ENCODE data around the gene RPS5.
"Not testable (repeated sequence)": the region's sequence is repeated elsewhere in the genome, so short reads cannot be mapped to it uniquely, and the experiment has no call there.

RPS5 gene

GRCh38 chr19:58385891-58386575 is 1.0 kb upstream of the RPS5 start:
- no peak for DNase-seq

DNA sequence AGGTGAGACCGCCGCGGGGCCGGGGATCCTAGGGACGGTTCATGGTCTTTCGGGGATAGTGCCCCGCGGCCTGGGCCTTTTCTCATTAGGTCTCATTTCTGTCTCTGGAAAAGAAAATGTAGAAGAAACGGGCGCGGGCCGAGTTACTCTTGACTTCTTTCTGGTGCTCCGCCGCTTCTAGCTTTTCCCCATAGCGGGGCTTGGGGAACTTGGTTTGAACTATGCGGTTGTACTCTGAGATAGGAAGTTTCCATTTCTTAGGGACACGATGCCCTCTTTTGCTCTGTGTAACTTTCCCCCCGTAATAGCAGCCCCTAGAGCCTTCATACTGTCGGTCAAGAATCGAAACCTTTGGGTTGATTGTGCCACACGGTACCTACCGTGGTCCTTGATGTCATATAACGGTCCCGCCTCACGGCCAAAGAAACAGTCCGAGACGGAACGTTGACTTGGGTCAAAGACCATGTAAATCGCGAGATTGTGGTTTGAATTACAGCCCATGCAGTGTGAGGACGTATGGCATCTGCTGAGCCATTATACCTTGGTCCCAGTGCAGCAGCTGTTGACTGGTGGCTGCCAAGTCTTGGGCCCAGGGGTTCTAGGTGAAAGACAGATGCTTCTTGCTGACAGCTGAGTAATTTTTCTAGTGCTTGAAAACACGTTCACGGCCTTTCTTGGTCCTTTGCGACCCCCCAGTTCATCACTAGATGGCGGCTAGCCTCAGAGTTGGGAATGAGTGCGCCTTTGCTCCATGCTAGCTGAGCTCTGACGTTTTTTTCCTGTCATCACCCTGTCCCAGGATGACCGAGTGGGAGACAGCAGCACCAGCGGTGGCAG is 487 bp downstream of the RPS5 start:
- peak in 1 of 4 experiments; percentile 9 for DNase-seq

GRCh38 chr19:58388175-58388526 is 1.1 kb downstream of the RPS5 start:
- peak in 1 of 4 experiments; percentile 2 for DNase-seq

- DNase-seq = no peak
Measured at GRCh38 chr19:58392945-58393724, 6.1 kb downstream of the RPS5 start.

GRCh38 chr19:58393725-58394033 is 6.6 kb downstream of the RPS5 start:
- no peak for DNase-seq

DNA sequence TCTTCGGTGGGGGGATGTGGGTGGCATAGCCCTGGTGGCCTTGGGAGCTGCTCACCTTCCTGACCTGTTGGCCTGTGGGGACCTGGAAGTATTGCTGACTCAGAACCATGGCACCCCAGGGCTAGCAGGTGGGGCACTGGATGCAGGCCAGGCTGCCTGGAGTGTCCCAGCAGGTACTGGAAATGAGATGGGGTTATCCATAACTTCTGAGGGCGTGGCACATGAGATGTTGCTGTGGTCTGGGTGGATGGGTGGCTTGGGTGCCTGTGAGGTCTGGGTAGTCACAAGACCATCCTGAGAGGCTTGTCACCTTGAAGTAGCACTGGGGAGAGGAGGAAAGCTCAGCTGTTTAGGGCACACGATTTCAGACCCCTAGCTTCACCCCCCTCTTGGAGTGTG is 7.8 kb downstream of the RPS5 start:
- DNase-seq = peak in 1 of 4 experiments; percentile 1

DNA sequence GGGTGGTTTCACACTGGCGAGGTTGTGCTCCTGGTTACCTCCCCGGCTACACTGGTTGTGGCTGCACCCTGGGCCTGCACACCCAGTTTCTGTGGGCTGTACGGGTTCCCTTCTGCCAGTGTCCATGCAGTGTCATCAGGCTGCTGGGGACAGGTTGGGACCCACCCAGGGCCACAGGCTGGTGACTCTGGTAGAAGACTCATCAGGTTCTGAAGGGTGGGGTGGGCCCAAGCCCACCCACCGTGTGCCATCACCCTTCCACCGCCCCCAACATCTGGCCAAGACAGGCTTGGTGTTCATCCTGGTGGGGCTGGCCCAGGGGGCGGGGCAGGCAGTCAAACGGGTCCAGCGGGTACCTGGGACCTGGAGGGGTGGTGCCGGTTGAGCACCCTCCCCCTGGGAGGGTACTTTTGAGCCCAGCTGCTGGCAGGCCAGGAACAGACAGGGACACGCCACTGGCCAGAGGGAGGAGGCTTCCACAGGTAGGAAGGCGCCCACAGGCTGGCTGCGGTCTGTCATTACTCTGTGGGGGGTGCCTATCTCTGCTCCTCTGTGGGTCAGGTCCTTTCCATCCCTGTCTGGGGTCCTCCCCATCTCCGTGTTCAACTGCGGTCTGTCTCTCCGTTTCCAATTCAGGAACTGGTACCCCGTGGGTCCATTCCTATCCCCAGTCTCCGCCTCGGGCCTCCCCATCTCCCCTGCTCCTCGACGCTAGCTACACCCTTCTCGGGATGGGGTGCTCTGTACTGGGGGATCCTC is 8.3 kb downstream of the RPS5 start, which contains the start of gene RNF225:
Gene RNF225 (plus strand): TSS at position 437 of the 759 bp plus-strand sequence. CDS start 434 bp downstream, outside the sequence.
- DNase-seq = no peak

DNA sequence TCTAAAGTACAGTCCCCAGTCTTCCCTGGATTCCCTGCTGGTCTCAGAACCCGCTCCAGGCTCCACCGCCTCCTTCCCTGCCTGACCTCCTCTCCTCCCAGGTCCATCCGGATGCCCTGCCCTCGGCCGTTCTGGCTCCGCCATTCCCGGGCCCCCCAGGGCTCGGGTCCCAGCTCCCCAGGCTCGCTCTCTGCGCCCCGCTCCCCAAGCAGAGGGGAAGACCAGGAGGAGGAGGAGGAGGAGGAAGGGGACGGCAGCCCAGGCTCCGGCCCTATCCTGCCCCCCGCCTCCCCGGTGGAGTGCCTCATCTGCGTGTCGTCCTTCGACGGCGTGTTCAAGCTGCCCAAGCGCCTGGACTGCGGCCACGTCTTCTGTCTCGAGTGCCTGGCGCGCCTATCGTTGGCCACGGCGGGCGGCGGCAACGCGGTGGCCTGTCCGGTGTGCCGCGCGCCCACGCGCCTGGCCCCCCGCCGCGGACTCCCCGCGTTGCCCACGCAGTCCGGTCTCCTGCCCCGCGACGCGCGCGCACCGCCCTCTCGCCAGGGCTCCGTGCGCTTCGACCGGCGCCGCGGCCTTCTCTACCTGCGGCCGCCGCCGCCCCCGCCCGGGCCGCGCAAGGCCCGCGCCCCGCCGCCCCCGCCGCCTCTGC is 9.0 kb downstream of the RPS5 start:
- peak in 1 of 4 experiments; percentile 18 for DNase-seq

DNA sequence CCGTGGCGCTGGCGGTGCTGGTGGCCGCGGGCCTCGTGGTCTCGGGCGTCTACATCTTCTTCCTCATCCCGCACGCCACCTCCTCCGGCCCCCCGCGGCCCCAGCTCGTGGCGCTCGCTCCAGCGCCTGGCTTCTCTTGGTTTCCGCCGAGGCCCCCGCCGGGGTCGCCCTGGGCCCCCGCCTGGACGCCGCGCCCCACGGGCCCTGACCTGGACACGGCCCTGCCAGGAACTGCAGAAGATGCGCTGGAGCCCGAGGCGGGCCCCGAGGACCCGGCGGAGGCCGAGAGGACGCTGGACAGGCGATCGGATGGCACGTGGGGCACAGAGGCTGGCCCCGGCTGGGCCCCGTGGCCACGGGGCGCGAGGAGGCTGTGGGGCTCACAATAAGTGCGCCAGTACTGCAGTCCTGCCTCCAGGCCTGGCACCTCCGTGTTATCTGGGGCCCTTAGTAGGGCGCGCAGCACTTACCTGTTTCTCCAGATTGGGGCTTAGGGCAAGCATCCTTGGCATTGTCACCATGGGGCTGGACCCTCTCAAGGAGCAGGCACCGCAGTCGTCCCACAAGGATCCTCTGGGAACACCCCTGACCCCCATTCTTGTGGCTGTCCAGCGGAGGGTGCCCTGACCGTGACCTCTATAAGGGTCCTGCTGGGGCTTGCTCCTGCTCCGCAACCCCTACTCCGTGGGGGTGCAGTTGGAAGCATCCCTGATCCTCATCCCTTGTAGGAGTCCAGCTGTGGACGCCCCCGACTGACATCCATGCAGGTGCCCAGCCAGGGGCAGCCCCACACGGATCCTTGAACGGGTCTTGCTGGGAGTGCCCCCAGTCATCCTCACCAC is 9.8 kb downstream of the RPS5 start:
- no peak for DNase-seq

- no peak for DNase-seq
Measured at GRCh38 chr19:58397533-58398037, 10.5 kb downstream of the RPS5 start.

DNA sequence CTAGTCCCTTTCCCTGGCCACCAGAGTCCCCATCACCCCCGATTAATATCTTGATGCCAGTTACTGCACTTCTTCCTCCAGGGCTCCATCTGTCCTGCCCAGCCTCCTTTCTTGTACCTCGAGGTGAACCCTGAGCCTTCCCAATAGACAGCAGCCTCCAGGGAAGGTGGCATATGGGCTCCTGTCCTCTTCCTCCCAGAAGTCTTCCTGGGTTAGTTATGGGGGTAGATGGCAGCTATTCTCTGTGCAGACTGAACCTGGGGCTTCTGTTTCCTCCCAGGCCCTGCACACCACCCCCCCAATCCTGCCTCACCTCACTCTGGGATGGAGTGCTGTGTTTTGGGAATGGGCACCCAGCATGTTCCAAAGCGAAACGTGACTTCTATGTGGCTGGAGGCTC is 11.0 kb downstream of the RPS5 start:
- no peak for DNase-seq

DNA sequence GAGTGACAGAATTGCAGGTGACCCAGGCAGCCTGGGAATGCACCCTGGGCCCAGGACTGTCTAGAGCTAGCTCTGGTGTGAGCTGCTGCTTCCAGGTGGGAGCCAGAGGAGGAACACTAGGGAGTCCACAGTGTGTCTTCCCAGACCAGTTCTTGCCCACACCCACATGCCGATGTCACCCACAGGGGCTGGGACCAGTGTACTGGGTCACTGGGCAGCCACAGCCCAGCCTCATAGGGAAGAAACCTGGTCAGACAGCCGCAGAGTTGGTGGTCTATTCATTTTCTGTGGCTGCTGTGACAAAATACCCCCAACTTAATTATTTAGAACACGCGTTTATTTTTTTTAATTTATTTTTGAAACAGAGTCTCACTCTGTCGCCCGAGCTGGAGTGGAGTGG is 11.5 kb downstream of the RPS5 start:
- DNase-seq = no peak

GRCh38 chr19:58399903-58400302 is 12.8 kb downstream of the RPS5 start:
- no peak for DNase-seq

GRCh38 chr19:58400316-58400915 is 13.3 kb downstream of the RPS5 start:
- DNase-seq = no peak

DNA sequence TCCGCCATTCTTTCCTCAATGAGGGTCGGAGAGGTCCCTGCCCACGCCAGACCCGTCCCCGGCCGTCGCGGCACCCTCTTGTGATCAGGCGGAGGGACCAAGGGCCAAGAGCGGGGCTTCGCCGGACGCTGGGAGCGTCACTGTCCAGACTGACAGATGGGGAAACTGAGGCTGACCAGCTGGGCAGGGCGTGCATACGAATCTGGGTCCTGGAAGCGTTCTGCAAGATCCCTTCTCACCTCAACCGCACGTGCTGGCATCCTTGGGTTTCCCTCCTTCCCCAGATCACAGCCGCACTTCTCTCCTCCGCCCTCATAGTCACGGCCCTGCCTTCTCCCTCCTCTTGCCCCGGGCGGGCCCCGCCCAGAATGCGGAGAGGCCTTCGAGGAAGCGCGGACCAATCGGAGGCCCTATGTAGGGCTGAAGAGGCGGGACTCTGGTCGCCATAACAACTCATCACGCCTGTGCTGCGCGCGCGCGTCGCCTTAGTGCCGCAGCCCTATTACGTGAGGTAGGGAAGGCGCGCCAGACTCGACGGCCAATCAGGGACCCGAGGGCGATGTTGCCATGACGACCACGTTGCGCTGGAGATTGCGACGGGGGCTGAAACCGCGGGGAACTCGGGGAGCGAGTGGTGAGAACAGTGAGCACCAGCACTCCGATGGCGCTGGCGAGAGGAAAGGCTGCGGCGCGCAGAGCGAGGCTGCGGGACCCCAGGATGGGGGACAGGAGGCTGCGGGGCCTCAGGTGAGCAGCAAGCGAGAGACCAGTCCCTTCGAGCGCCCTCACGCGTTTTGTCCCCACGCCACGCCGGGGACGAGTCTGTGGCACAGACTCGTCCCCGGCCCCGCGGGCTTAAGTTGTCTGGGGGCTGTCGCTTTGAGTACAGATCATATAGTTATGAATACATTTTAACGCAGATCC is 14.1 kb downstream of the RPS5 start:
- DNase-seq = peak; percentile 100

DNA sequence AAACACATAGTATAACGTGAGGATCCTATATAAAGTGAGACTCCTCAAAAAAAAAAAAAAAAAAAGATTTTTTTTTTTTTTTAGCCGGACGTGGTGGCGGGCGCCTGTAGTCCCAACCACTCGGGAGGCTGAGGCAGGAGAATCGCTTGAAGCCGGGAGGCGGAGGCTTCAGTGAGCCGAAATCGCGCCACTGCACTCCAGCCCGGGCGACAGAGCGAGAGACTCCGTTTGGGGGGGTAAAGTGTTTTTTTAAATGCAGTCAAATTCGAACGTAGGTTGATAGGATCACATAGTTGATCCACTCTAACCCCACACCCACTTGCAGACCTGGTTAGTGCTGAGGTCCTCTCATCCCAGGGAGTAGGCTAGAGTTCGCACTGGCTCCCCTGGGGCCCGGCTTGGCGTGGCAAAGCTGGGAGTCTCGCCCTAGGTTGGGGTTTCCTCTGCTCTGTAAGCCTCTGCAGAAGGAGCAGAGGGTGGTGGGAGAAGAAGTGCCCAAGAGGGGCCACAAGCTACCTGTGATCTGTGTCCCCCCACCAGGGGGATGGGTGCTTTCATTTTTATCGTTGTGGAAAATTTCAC is 14.9 kb downstream of the RPS5 start:
- DNase-seq = no peak

- not testable (repeated sequence) for DNase-seq
Measured at GRCh38 chr19:58403920-58404478, 16.9 kb downstream of the RPS5 start.
